PC-3 (cell line): ENCODE data around the gene MT1B. TPM values are rescaled to one million over a fixed set of nuclear protein-coding genes. Genes with fewer than 3 reads are reported as not detected.
A peak's percentile ranks its signal among the peaks of the same experiment; 100 is the strongest.

ENCODE experiments used
- ATAC-seq: fragments of 200-7000 bp; cut with Tn5 transposase; 2 replicates; pipeline ENCODE4 v1.9.1; 2020; ENCODE audit warnings: mild to moderate bottlenecking, moderate library complexity
- BruUV-seq: library from RNA; stranded (reverse); fragments of 400-500 nt; replicated peaks from 2 replicates; lab custom pipeline; 2021; lab: Mats Ljungman, UMichigan
- CTCF ChIA-PET: fragments of 300-600 bp; sonication (Branson Sonifier 250); formaldehyde crosslinking; loops from one replicate; lab custom pipeline; 2022; ENCODE audit warnings: antibody characterized with exemption; lab: Charles Lee
- POLR2A ChIA-PET: fragments of 300-600 bp; sonication (Branson Sonifier 250); formaldehyde crosslinking; loops from one replicate; lab custom pipeline; 2022; ENCODE audit warnings: antibody characterized with exemption; ENCODE audit not compliant: unreplicated experiment; lab: Charles Lee
- DNase-seq: peaks from one replicate; pipeline ENCODE4 v3.0.0-alpha.2; 2015
- H2AFZ ChIP-seq: fragments of 300-600 bp; sonication (generic); 2 replicates; pipeline ENCODE4 v1.6.0; 2016; ENCODE audit warnings: antibody characterized with exemption, low read length
- H3F3A ChIP-seq: fragments of 300-600 bp; sonication (generic); one replicate; pipeline ENCODE4 v1.6.0; 2017; ENCODE audit warnings: antibody characterized with exemption, low read length, control low read depth, mild to moderate bottlenecking; ENCODE audit not compliant: unreplicated experiment
- H3K27ac ChIP-seq: fragments of 300-600 bp; sonication (generic); 2 replicates; pipeline ENCODE4 v1.5.1; 2016; ENCODE audit warnings: mild to moderate bottlenecking, low read length
- H3K27me3 ChIP-seq: fragments of 300-600 bp; sonication (generic); 2 replicates; pipeline ENCODE4 v1.6.1; 2016; ENCODE audit warnings: low read length, mixed read lengths
- H3K36me3 ChIP-seq: fragments of 300-600 bp; sonication (generic); 2 replicates; pipeline ENCODE4 v1.6.1; 2016; ENCODE audit warnings: low read depth, mixed run types, low read length, mixed read lengths
- H3K4me1 ChIP-seq: fragments of 300-600 bp; sonication (generic); 2 replicates; pipeline ENCODE4 v1.5.1; 2016; ENCODE audit warnings: low read length; ENCODE audit not compliant: insufficient read depth
- H3K4me2 ChIP-seq: fragments of 300-600 bp; sonication (generic); 2 replicates; pipeline ENCODE4 v1.6.0; 2016; ENCODE audit warnings: low read length
- H3K4me3 ChIP-seq: fragments of 300-600 bp; sonication (generic); 2 replicates; pipeline ENCODE4 v1.5.1; 2016; ENCODE audit warnings: mild to moderate bottlenecking, low read length, mixed read lengths
- H3K79me2 ChIP-seq: fragments of 300-600 bp; sonication (generic); 2 replicates; pipeline ENCODE4 v1.6.1; 2017; ENCODE audit warnings: low read length, mixed read lengths
- H3K9ac ChIP-seq: fragments of 300-600 bp; sonication (generic); 2 replicates; pipeline ENCODE4 v1.6.0; 2016; ENCODE audit warnings: mild to moderate bottlenecking, low read length
- H3K9me2 ChIP-seq: fragments of 300-600 bp; sonication (generic); replicated peaks from 2 replicates; pipeline ENCODE4 v1.6.1; 2016; ENCODE audit warnings: mixed run types, low read length, mixed read lengths
- H3K9me3 ChIP-seq: fragments of 300-600 bp; sonication (generic); 2 replicates; pipeline ENCODE4 v1.6.1; 2016; ENCODE audit warnings: low read length, mixed read lengths
- H4K20me1 ChIP-seq: fragments of 300-600 bp; sonication (generic); 2 replicates; pipeline ENCODE4 v1.6.1; 2016; ENCODE audit warnings: low read length, mixed read lengths
- CTCF ChIP-seq: fragments of 300-600 bp; sonication (generic); conservative IDR thresholded peaks from 2 replicates; pipeline ENCODE4 v1.5.1; 2017; ENCODE audit warnings: antibody characterized with exemption, low read depth, mild to moderate bottlenecking, low read length
- EZH2 ChIP-seq: fragments of 300-600 bp; sonication (generic); IDR thresholded peaks from one replicate; pipeline ENCODE4 v1.6.1; 2017; ENCODE audit warnings: antibody characterized with exemption, mild to moderate bottlenecking, low read length; ENCODE audit not compliant: unreplicated experiment
- EZH2phosphoT487 ChIP-seq: fragments of 300-600 bp; sonication (generic); IDR thresholded peaks from 2 replicates; pipeline ENCODE4 v1.6.1; 2018; ENCODE audit warnings: mild to moderate bottlenecking, antibody characterized with exemption, low read length, borderline replicate concordance
- intact Hi-C: fragments of 100-400 bp; cut with micrococcal nuclease; formaldehyde crosslinking; loops from 2 replicates; pipeline ENCODE4 v1.9.0; 2023
- total RNA-seq: library from RNA; depleted of rRNA; stranded (reverse); fragments of >200 nt; gene quantifications from 2 replicates; pipeline ENCODE4 v1.2.3, GENCODE V29; 2014

MT1B gene
- total RNA-seq, 1 experiment from 2014 or later: not detected

- BruUV-seq: no TSS peak
- H2AFZ ChIP-seq: no peak overlapping the region
- no peak overlapping the region for H3K27ac ChIP-seq
- H3K9ac ChIP-seq: no peak overlapping the region
- no peaks in the 10 kb centered on the region for H3K9me3 ChIP-seq
- no peak overlapping the region for H3K4me3 ChIP-seq
- no peak for ATAC-seq
- H4K20me1 ChIP-seq: no peaks in the 10 kb centered on the region
- CTCF ChIA-PET: no interaction called here
- H3K27me3 ChIP-seq: no peaks in the 10 kb centered on the region
- H3K79me2 ChIP-seq: peaks cover 8% of the 10 kb centered on the region; the same call in 1 of the 2 replicates
- H3K4me1 ChIP-seq: peaks cover 18% of the 10 kb centered on the region; the same call in 1 of the 2 replicates
- TF ChIP-seq EZH2phosphoT487 (no peak), EZH2 (no peak), CTCF (no peak)
- no peaks in the 10 kb centered on the region for H3K36me3 ChIP-seq
- POLR2A ChIA-PET: no interaction called here
- intact Hi-C loops: no loop called here
- no peak overlapping the region for H3K4me2 ChIP-seq
- no peak for DNase-seq
- no peaks in the 10 kb centered on the region for H3F3A ChIP-seq
- H3K9me2 ChIP-seq: no peaks in the 10 kb centered on the region
Measured at GRCh38 chr16:56686758-56687157, 35.1 kb downstream of the MT1B start.

GRCh38 chr16:56688762-56689161, 37.1 kb downstream of the MT1B start:
- H3F3A ChIP-seq: no peaks in the 10 kb centered on the region
- no peak for TF ChIP-seq EZH2phosphoT487
- TF ChIP-seq EZH2: no peak
- no peak for TF ChIP-seq CTCF
- no peak for DNase-seq
- no peaks in the 10 kb centered on the region for H3K9me2 ChIP-seq
- POLR2A ChIA-PET: interaction anchor here (0.5 kb wide), 1 partner anchor 13 kb away, joined by 3 read pairs; no protein-coding TSS in a partner anchor
- H3K9me3 ChIP-seq: no peaks in the 10 kb centered on the region
- no peaks in the 10 kb centered on the region for H3K36me3 ChIP-seq
- H4K20me1 ChIP-seq: no peaks in the 10 kb centered on the region
- intact Hi-C loops: no loop called here
- H3K27ac ChIP-seq: no peak overlapping the region
- CTCF ChIA-PET: interaction anchor here (0.7 kb wide), 1 partner anchor 87 kb away, joined by 3 read pairs; no protein-coding TSS in a partner anchor
- H3K4me3 ChIP-seq: no peak overlapping the region
- no peak overlapping the region for H2AFZ ChIP-seq
- no TSS peak for BruUV-seq
- ATAC-seq: no peak
- peaks cover 17% of the 10 kb centered on the region for H3K4me1 ChIP-seq
- no peaks in the 10 kb centered on the region for H3K79me2 ChIP-seq
- no peak overlapping the region for H3K4me2 ChIP-seq
- H3K9ac ChIP-seq: no peak overlapping the region
- no peaks in the 10 kb centered on the region for H3K27me3 ChIP-seq

GRCh38 chr16:56689171-56689570, 37.5 kb downstream of the MT1B start:
- POLR2A ChIA-PET: no interaction called here
- Histone ChIP-seq H3K4me3 (no peak overlapping the region), H3K27me3 (no peaks in the 10 kb centered on the region), H3K9me3 (no peaks in the 10 kb centered on the region), H3K27ac (no peak overlapping the region), H4K20me1 (no peaks in the 10 kb centered on the region), H3K36me3 (no peaks in the 10 kb centered on the region), H3K4me2 (no peak overlapping the region), H3F3A (no peaks in the 10 kb centered on the region), H3K9me2 (no peaks in the 10 kb centered on the region), H3K79me2 (no peaks in the 10 kb centered on the region), H2AFZ (no peak overlapping the region), H3K4me1 (peaks cover 17% of the 10 kb centered on the region), H3K9ac (no peak overlapping the region)
- no TSS peak for BruUV-seq
- ATAC-seq: peak; percentile 63
- DNase-seq: no peak
- intact Hi-C loops: no loop called here
- TF ChIP-seq EZH2: no peak
- CTCF ChIA-PET: interaction anchor here (0.7 kb wide), 1 partner anchor 88 kb away, joined by 3 read pairs; no protein-coding TSS in a partner anchor
